GM12801 (cell line): ENCODE data around the gene PPM1L.

ENCODE experiments used
- TF ChIP-seq, protein P1 (sequence below): IDR thresholded peaks from one replicate; pipeline ENCODE4 v1.5.1; 2011; ENCODE audit warnings: control low read depth; ENCODE audit not compliant: insufficient read length; ENCODE audit errors: extremely low read depth

Gene PPM1L

DNA sequence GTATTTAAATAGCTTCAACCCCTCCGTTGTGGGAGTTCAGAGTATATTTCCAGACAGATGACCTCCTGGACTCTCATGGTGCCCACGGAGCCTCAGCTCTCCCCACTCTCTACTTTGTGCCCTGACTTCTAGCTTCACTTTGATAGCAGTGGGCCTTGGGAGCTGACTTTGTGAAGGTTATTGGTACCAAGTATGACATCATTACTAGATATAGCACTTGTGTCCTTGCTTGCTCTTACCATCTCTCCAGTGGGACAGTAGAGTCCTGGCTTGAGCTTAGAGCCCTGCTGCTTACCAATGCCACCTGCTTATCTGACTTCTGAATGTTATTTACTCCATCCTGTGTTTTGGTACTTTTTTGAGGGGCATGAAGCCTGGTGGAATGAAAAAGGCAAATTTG is 53.4 kb downstream of the PPM1L start:
- TF ChIP-seq, protein P1, sequence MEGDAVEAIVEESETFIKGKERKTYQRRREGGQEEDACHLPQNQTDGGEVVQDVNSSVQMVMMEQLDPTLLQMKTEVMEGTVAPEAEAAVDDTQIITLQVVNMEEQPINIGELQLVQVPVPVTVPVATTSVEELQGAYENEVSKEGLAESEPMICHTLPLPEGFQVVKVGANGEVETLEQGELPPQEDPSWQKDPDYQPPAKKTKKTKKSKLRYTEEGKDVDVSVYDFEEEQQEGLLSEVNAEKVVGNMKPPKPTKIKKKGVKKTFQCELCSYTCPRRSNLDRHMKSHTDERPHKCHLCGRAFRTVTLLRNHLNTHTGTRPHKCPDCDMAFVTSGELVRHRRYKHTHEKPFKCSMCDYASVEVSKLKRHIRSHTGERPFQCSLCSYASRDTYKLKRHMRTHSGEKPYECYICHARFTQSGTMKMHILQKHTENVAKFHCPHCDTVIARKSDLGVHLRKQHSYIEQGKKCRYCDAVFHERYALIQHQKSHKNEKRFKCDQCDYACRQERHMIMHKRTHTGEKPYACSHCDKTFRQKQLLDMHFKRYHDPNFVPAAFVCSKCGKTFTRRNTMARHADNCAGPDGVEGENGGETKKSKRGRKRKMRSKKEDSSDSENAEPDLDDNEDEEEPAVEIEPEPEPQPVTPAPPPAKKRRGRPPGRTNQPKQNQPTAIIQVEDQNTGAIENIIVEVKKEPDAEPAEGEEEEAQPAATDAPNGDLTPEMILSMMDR = no peak

- TF ChIP-seq, protein P1 = no peak
These were observed 54.6 kb downstream of the PPM1L start for GRCh38 chr3:160810362-160811236.

DNA sequence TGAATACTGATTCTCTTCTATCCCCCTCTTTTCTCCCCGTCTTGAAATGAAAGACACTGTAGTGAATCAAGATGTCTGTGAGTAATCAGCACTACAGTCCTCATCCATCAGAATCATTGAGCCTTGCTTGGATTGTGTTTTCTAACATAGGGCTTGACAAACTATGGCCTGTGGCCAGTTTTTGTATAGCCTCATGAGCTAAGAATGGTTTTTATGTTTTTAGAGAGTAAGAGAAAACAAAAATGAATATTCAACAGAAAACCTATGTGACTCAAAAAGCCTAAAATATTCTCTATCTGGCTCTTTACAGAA is 55.2 kb downstream of the PPM1L start:
- TF ChIP-seq, protein P1 = no peak

- TF ChIP-seq, protein P1 = no peak
These were observed 56.3 kb downstream of the PPM1L start for GRCh38 chr3:160812304-160812703.

DNA sequence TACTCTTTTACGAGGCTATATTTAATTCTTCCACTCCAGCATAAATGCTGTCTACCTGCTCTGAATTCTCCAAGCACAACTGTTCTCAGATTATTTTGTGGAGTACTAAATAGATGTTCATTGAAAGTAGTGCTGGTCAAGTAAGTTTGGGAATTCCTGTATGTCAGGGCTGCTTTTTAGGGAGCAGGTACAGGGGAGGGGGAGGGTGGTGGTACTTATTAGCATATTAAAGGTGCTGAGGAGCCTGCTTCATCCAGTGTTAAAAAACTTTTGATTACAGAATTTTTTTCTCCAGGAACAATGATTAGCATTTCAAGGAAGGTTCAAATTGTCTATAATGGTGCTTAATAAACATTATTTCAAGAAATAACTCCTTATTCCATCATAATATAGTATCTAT is 59.2 kb downstream of the PPM1L start:
- TF ChIP-seq, protein P1 = no peak

- TF ChIP-seq, protein P1 = no peak
These were observed 64.0 kb downstream of the PPM1L start for GRCh38 chr3:160820022-160820421.

- TF ChIP-seq, protein P1 = no peak
These were observed 64.4 kb downstream of the PPM1L start for GRCh38 chr3:160820430-160820829.
